ENCODE results near the gene PGLYRP1. TPM values are rescaled to one million over a fixed set of nuclear protein-coding genes. Genes with fewer than 3 reads are reported as not detected.

PGLYRP1 gene
- total RNA-seq, 2 experiments from 2014 or later: not detected

GRCh38 chr19:46065486-46066071 is 42.7 kb upstream of the PGLYRP1 start:
- Histone ChIP-seq H3K4me2 (ENCODE audit: low read length) (no peak overlapping the region), H3K36me3 (ENCODE audit: insufficient read depth, low read length) (no peaks in the 10 kb centered on the region), H3K79me2 (ENCODE audit: insufficient read depth, low read depth, low read length) (no peaks in the 10 kb centered on the region), H2AFZ (ENCODE audit: low read length) (no peak overlapping the region), H4K20me1 (ENCODE audit: insufficient read depth, low read length) (no peaks in the 10 kb centered on the region), H3K9me3 (ENCODE audit: low read length) (peaks cover 6% of the 10 kb centered on the region; the same call in 1 of the 2 replicates), H3K27ac (ENCODE audit: low read depth, low read length, poor library complexity, severe bottlenecking) (no peak overlapping the region), H3K4me1 (ENCODE audit: insufficient read depth, low read length, poor library complexity, severe bottlenecking) (no peaks in the 10 kb centered on the region), H3K4me3 (ENCODE audit: low read depth, low read length, poor library complexity, severe bottlenecking) (no peak overlapping the region), H3K9me2 (ENCODE audit: insufficient read depth, low read length) (no peaks in the 10 kb centered on the region)
- BruUV-seq (replicated peaks): no TSS peak
- TF ChIP-seq CTCF (conservative IDR thresholded peaks at IDR 0.05; ENCODE audit: low read length): no peak
- TF ChIP-seq EZH2phosphoT487 (IDR thresholded peaks at IDR 0.05; ENCODE audit: borderline replicate concordance, low read depth, low read length): no peak
- DNase-seq (ENCODE audit: low spot score): no peak
- ChIA-PET CTCF (ENCODE audit: unreplicated experiment) (interaction anchor here (1.3 kb wide), 1 partner anchor 9 kb away, joined by 3 read pairs; no protein-coding TSS in a partner anchor), POLR2A (no interaction called here)
- intact Hi-C loops (cut with micrococcal nuclease; ENCODE audit: unreplicated experiment): no loop called here

GRCh38 chr19:46063201-46063600 is 40.3 kb upstream of the PGLYRP1 start:
- Histone ChIP-seq H4K20me1 (ENCODE audit: insufficient read depth, low read length) (no peaks in the 10 kb centered on the region), H3K79me2 (ENCODE audit: insufficient read depth, low read depth, low read length) (no peaks in the 10 kb centered on the region), H3K36me3 (ENCODE audit: insufficient read depth, low read length) (no peaks in the 10 kb centered on the region), H2AFZ (ENCODE audit: low read length) (no peak overlapping the region), H3K4me2 (ENCODE audit: low read length) (no peak overlapping the region), H3K27ac (ENCODE audit: low read depth, low read length, poor library complexity, severe bottlenecking) (no peak overlapping the region), H3K4me3 (ENCODE audit: low read depth, low read length, poor library complexity, severe bottlenecking) (no peak overlapping the region), H3K9me3 (ENCODE audit: low read length) (peaks cover 17% of the 10 kb centered on the region), H3K9me2 (ENCODE audit: insufficient read depth, low read length) (no peaks in the 10 kb centered on the region), H3K4me1 (ENCODE audit: insufficient read depth, low read length, poor library complexity, severe bottlenecking) (no peaks in the 10 kb centered on the region)
- TF ChIP-seq EZH2phosphoT487 (IDR thresholded peaks at IDR 0.05; ENCODE audit: borderline replicate concordance, low read depth, low read length): no peak
- TF ChIP-seq CTCF (conservative IDR thresholded peaks at IDR 0.05; ENCODE audit: low read length): no peak
- CTCF ChIA-PET (ENCODE audit: unreplicated experiment): no interaction called here
- BruUV-seq (replicated peaks): no TSS peak
- POLR2A ChIA-PET: interaction anchor here (0.9 kb wide), 1 partner anchor 11 kb away, joined by 3 read pairs; no protein-coding TSS in a partner anchor
- intact Hi-C loops (cut with micrococcal nuclease; ENCODE audit: unreplicated experiment): no loop called here
- no peak for DNase-seq (ENCODE audit: low spot score)

- intact Hi-C loops (cut with micrococcal nuclease; ENCODE audit: unreplicated experiment): no loop called here
- no TSS peak for BruUV-seq (replicated peaks)
- no peak overlapping the region for H3K27ac ChIP-seq (ENCODE audit: low read depth, low read length, poor library complexity, severe bottlenecking)
- no peaks in the 10 kb centered on the region for H3K4me1 ChIP-seq (ENCODE audit: insufficient read depth, low read length, poor library complexity, severe bottlenecking)
- H4K20me1 ChIP-seq (ENCODE audit: insufficient read depth, low read length): no peaks in the 10 kb centered on the region
- no peak overlapping the region for H2AFZ ChIP-seq (ENCODE audit: low read length)
- ChIA-PET CTCF (ENCODE audit: unreplicated experiment) (no interaction called here), POLR2A (no interaction called here)
- H3K4me3 ChIP-seq (ENCODE audit: low read depth, low read length, poor library complexity, severe bottlenecking): no peak overlapping the region
- peaks cover 17% of the 10 kb centered on the region for H3K9me3 ChIP-seq (ENCODE audit: low read length)
- no peak for TF ChIP-seq EZH2phosphoT487 (IDR thresholded peaks at IDR 0.05; ENCODE audit: borderline replicate concordance, low read depth, low read length)
- no peak for TF ChIP-seq CTCF (conservative IDR thresholded peaks at IDR 0.05; ENCODE audit: low read length)
- H3K79me2 ChIP-seq (ENCODE audit: insufficient read depth, low read depth, low read length): no peaks in the 10 kb centered on the region
- H3K36me3 ChIP-seq (ENCODE audit: insufficient read depth, low read length): no peaks in the 10 kb centered on the region
- no peak overlapping the region for H3K4me2 ChIP-seq (ENCODE audit: low read length)
- no peaks in the 10 kb centered on the region for H3K9me2 ChIP-seq (ENCODE audit: insufficient read depth, low read length)
- DNase-seq (ENCODE audit: low spot score): peak; percentile 6
Measured at GRCh38 chr19:46060012-46060411, 37.2 kb upstream of the PGLYRP1 start.
